ENCODE results near the gene AGPAT3. TPM values are rescaled to one million over a fixed set of nuclear protein-coding genes. Genes with fewer than 3 reads are reported as not detected.

AGPAT3 gene
- total RNA-seq, 1 experiment from 2014 or later, result 13.0 TPM

- Histone ChIP-seq H2BK12ac (ENCODE audit: insufficient read length, low read depth, low read length) (no peak overlapping the region), H3K14ac (ENCODE audit: insufficient read depth, low read length) (no peak overlapping the region), H2BK20ac (ENCODE audit: low read depth, low read length, poor library complexity, severe bottlenecking) (no peak overlapping the region), H2BK15ac (ENCODE audit: low read depth, low read length) (no peak overlapping the region), H2BK120ac (ENCODE audit: low read depth, low read length, poor library complexity, severe bottlenecking) (no peak overlapping the region), H3K4ac (ENCODE audit: low read depth, low read length) (no peak overlapping the region), H3K23ac (ENCODE audit: insufficient read length, low read depth, low read length) (no peak overlapping the region), H3K79me1 (ENCODE audit: insufficient read depth, low read depth, low read length, poor library complexity, severe bottlenecking) (no peaks in the 10 kb centered on the region), H2BK5ac (ENCODE audit: insufficient read length, low read length) (no peak overlapping the region), H3K27ac (ENCODE audit: insufficient read length, low read depth, low read length) (no peak overlapping the region), H4K20me1 (ENCODE audit: control insufficient read depth, insufficient read depth, insufficient read length) (no peaks in the 10 kb centered on the region), H4K91ac (ENCODE audit: insufficient read length, low read depth, low read length) (no peak overlapping the region), H3T11ph (ENCODE audit: low read length) (no peak overlapping the region), H3K4me1 (ENCODE audit: insufficient read depth, low read length) (no peaks in the 10 kb centered on the region), H3K56ac (ENCODE audit: insufficient read length, low read depth, low read length) (no peak overlapping the region), H3K27me3 (ENCODE audit: insufficient read depth, low read length) (no peaks in the 10 kb centered on the region), H2AK5ac (ENCODE audit: insufficient read length, low read length) (no peak overlapping the region), H4K8ac (replicated peaks; ENCODE audit: insufficient read length, low read depth, low read length) (no peak overlapping the region), H2AFZ (ENCODE audit: low read length) (no peak overlapping the region), H3K23me2 (ENCODE audit: insufficient read length, low read depth, low read length, poor library complexity, severe bottlenecking) (no peaks in the 10 kb centered on the region), H4K5ac (ENCODE audit: insufficient read length, low read depth, low read length) (no peak overlapping the region), H3K9ac (ENCODE audit: extremely low read depth, insufficient read length, low read length) (no peak overlapping the region), H3K9me3 (ENCODE audit: control insufficient read depth, low read depth, low read length) (no peaks in the 10 kb centered on the region), H3K18ac (ENCODE audit: insufficient read length, low read depth, low read length) (no peak overlapping the region), H3K4me2 (ENCODE audit: insufficient read depth, insufficient read length, low read length) (no peak overlapping the region), H3K79me2 (ENCODE audit: insufficient read depth, low read length) (no peaks in the 10 kb centered on the region)
- Mint-ChIP-seq H3K27ac (no peak overlapping the region), H3K36me3 (ENCODE audit: insufficient read depth in 1 of 3, low read depth in 3 of 3) (peaks cover 0 to 5% (median 0%) of the 10 kb centered on the region in 3 experiments; a peak in 2 of 7 replicates), H3K4me3 (no peak overlapping the region), H3K4me1 (no peaks in the 10 kb centered on the region), H3K27me3 (ENCODE audit: low read depth) (peaks cover 2% of the 10 kb centered on the region; the same call in 1 of the 2 replicates), H3K9me3 (peaks cover 0 to 4% of the 10 kb centered on the region in 2 experiments; a peak in 3 of 5 replicates)
- no CpG with 5 or more reads among the region's 12 CpGs for WGBS (ENCODE audit: extremely low coverage, insufficient read length, low lambda C conversion rate)
- TF ChIP-seq, protein P1, sequence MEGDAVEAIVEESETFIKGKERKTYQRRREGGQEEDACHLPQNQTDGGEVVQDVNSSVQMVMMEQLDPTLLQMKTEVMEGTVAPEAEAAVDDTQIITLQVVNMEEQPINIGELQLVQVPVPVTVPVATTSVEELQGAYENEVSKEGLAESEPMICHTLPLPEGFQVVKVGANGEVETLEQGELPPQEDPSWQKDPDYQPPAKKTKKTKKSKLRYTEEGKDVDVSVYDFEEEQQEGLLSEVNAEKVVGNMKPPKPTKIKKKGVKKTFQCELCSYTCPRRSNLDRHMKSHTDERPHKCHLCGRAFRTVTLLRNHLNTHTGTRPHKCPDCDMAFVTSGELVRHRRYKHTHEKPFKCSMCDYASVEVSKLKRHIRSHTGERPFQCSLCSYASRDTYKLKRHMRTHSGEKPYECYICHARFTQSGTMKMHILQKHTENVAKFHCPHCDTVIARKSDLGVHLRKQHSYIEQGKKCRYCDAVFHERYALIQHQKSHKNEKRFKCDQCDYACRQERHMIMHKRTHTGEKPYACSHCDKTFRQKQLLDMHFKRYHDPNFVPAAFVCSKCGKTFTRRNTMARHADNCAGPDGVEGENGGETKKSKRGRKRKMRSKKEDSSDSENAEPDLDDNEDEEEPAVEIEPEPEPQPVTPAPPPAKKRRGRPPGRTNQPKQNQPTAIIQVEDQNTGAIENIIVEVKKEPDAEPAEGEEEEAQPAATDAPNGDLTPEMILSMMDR (conservative IDR thresholded peaks at IDR 0.05), result no peak
- DNase-seq, result no peak
Measured at GRCh38 chr21:43874085-43874805, 9.2 kb downstream of the AGPAT3 start.
